ENCODE measurements around the gene LCE7A. TPM values are rescaled to one million over a fixed set of nuclear protein-coding genes. Genes with fewer than 3 reads are reported as not detected.

Gene LCE7A, protein sequence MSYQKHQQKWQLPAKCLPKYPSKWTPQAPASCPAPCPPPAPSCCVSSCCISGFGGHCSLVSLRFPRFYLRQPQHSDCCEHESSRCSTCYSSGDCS
- not detected for total RNA-seq

DNA sequence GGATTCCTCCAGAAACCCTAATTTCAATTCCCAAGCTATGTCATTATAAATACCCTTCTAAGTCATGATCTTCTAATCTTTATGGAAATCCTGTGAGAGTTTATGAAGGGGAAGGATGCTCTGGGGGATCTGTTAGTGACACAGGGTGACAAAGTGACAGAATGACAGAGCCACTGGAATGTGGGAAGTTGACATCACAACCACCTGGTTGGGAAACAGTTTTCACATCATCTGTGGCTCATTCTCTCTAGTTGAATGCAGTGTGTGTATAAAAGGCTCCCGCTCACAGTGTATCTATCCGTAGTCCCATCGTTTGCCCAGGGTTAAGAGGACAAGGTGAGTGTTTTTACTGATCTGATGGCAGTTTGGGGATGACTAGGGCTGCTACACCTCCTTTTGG, at the start of gene LCE7A:
Gene LCE7A (plus strand): TSS at position 301 of the 400 bp plus-strand sequence. CDS start 702 bp downstream, outside the sequence.
- Mint-ChIP-seq H3K27ac (no peak within 1 kb of the TSS), H3K36me3 (no peaks in the 10 kb centered on the region), H3K9me3 (no peaks in the 10 kb centered on the region), H3K4me3 (no peak within 1 kb of the TSS), H3K4me1 (no peaks in the 10 kb centered on the region), H3K27me3 (peaks cover 13% of the 10 kb centered on the region)
- POLR2A ChIA-PET: no interaction called here
- no peak for ATAC-seq (ENCODE audit: low read depth)
- no peak for DNase-seq

- DNase-seq (no peak), ATAC-seq (ENCODE audit: low read depth) (no peak)
- Mint-ChIP-seq H3K27me3 (peaks cover 13% of the 10 kb centered on the region), H3K4me3 (no peak overlapping the region), H3K9me3 (no peaks in the 10 kb centered on the region), H3K4me1 (no peaks in the 10 kb centered on the region), H3K27ac (no peak overlapping the region), H3K36me3 (no peaks in the 10 kb centered on the region)
- POLR2A ChIA-PET: no interaction called here
These were observed 48.7 kb upstream of the LCE7A start for GRCh38 chr1:152811050-152811449.

DNA sequence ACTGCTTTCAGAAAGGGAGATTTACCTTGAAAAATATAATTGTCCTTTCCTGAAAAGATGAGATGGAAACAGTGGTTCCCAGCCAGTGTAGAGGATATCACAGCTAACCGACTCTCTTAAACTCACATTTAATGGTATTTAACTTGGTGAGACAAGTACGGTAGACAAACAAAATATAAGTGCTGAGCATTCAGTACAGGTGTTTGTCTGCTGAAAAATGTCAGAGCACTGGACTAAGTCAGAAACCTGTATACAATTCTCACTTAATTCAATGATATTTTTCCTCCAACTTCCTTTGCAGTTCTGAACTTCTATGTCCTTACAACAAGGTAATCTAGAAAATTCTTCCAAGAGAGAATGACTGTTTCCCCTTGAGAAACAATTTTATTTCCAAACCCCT, 48.1 kb upstream of the LCE7A start, which contains the start of gene LCE1B:
Gene LCE1B (plus strand): TSS at position 301 of the 400 bp plus-strand sequence. CDS start 476 bp downstream, outside the sequence.
- H3K27me3 Mint-ChIP-seq: peaks cover 13% of the 10 kb centered on the region
- no peak within 1 kb of the TSS for H3K4me3 Mint-ChIP-seq
- no peak for DNase-seq
- H3K9me3 Mint-ChIP-seq: no peaks in the 10 kb centered on the region
- no peak within 1 kb of the TSS for H3K27ac Mint-ChIP-seq
- no peaks in the 10 kb centered on the region for H3K36me3 Mint-ChIP-seq
- H3K4me1 Mint-ChIP-seq: no peaks in the 10 kb centered on the region
- ATAC-seq (ENCODE audit: low read depth): no peak
- POLR2A ChIA-PET: no interaction called here

GRCh38 chr1:152817309-152817708, 42.5 kb upstream of the LCE7A start:
- ATAC-seq (ENCODE audit: low read depth): no peak
- no peak for DNase-seq
- no peak overlapping the region for H3K4me3 Mint-ChIP-seq
- POLR2A ChIA-PET: no interaction called here
- no peaks in the 10 kb centered on the region for H3K4me1 Mint-ChIP-seq
- no peak overlapping the region for H3K27ac Mint-ChIP-seq
- no peaks in the 10 kb centered on the region for H3K9me3 Mint-ChIP-seq
- no peaks in the 10 kb centered on the region for H3K36me3 Mint-ChIP-seq
- H3K27me3 Mint-ChIP-seq: no peaks in the 10 kb centered on the region

- POLR2A ChIA-PET: no interaction called here
- H3K27ac Mint-ChIP-seq: no peak overlapping the region
- H3K36me3 Mint-ChIP-seq: no peaks in the 10 kb centered on the region
These were observed 36.5 kb upstream of the LCE7A start for GRCh38 chr1:152823294-152823693.

GRCh38 chr1:152824964-152825363, 34.8 kb upstream of the LCE7A start:
- ATAC-seq (ENCODE audit: low read depth) (no peak), DNase-seq (no peak)
- Mint-ChIP-seq H3K27ac (no peak overlapping the region), H3K27me3 (peaks cover 2% of the 10 kb centered on the region), H3K4me1 (no peaks in the 10 kb centered on the region), H3K4me3 (no peak overlapping the region), H3K9me3 (no peaks in the 10 kb centered on the region), H3K36me3 (no peaks in the 10 kb centered on the region)
- POLR2A ChIA-PET: no interaction called here

More at GRCh38 chr1:152823294-152823693, 36.5 kb upstream of the LCE7A start:
- ATAC-seq (ENCODE audit: low read depth) (no peak), DNase-seq (no peak)
- Mint-ChIP-seq H3K9me3 (no peaks in the 10 kb centered on the region), H3K4me3 (no peak overlapping the region), H3K27me3 (no peaks in the 10 kb centered on the region), H3K4me1 (no peaks in the 10 kb centered on the region)

DNA sequence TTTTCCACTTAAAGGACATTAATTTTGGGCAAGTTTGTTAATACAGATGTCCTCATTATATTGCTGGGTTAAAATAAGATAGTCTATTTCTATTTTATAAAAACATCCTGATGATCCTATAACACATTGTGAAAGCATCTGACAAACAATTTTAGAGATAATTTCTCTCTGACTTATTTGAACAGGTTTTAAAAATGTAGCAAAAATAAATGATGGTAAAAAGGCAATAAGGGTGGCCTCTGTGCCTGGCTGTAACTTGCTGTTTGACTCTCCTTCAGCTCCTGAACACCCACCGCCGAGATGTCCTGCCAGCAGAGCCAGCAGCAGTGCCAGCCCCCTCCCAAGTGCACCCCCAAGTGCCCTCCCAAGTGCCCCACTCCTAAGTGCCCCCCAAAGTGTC, 32.6 kb upstream of the LCE7A start, which contains the start of gene LCE1A:
Gene LCE1A (plus strand): TSS at position 301 of the 400 bp plus-strand sequence. CDS start 0 bp downstream, at position 301.
- DNase-seq: no peak
- H3K4me1 Mint-ChIP-seq: no peaks in the 10 kb centered on the region
- no peak for ATAC-seq (ENCODE audit: low read depth)
- H3K27ac Mint-ChIP-seq: no peak within 1 kb of the TSS
- H3K36me3 Mint-ChIP-seq: no peaks in the 10 kb centered on the region
- POLR2A ChIA-PET: no interaction called here
- no peak within 1 kb of the TSS for H3K4me3 Mint-ChIP-seq
- H3K9me3 Mint-ChIP-seq: no peaks in the 10 kb centered on the region
- H3K27me3 Mint-ChIP-seq: peaks cover 2% of the 10 kb centered on the region

DNA sequence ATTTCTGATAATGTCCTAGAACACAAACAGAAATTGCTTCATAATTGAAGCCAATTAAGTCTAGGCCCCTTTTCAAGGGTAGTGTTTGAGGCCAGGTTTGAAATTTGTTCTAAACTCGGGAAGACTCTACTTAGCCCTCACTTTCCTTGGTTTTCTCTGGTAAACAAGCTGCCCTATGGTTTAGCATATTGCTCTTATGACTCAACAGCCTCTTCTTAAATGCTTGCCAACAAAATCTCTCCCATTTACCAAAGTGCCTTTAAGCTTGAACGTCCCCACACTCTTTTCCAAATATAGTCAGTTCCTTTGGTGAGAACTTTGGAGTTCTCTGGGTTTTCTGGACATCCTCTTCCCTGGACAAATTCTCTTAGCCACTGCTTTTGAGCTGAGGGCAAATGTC, 22.9 kb upstream of the LCE7A start:
- Mint-ChIP-seq H3K9me3 (no peaks in the 10 kb centered on the region), H3K4me1 (no peaks in the 10 kb centered on the region), H3K4me3 (no peak overlapping the region), H3K36me3 (no peaks in the 10 kb centered on the region), H3K27ac (no peak overlapping the region), H3K27me3 (peaks cover 3% of the 10 kb centered on the region)
- POLR2A ChIA-PET: no interaction called here
- ATAC-seq (ENCODE audit: low read depth): no peak
- DNase-seq: no peak

- H3K9me3 Mint-ChIP-seq: no peaks in the 10 kb centered on the region
- H3K4me3 Mint-ChIP-seq: no peak within 1 kb of the TSS
- DNase-seq (no peak), ATAC-seq (ENCODE audit: low read depth) (no peak)
- POLR2A ChIA-PET: no interaction called here
- peaks cover 3% of the 10 kb centered on the region for H3K27me3 Mint-ChIP-seq
- H3K36me3 Mint-ChIP-seq: no peaks in the 10 kb centered on the region
- H3K27ac Mint-ChIP-seq: no peak within 1 kb of the TSS
- H3K4me1 Mint-ChIP-seq: no peaks in the 10 kb centered on the region
These were observed 17.2 kb upstream of the LCE7A start, which contains the start of gene LCE6A for GRCh38 chr1:152842556-152842955. TSS of gene LCE6A (plus strand) at chr1:152842856. CDS start at chr1:152843521, 665 bp downstream.

GRCh38 chr1:152855661-152856060, 4.1 kb upstream of the LCE7A start:
- Mint-ChIP-seq H3K4me3 (no peak overlapping the region), H3K36me3 (no peaks in the 10 kb centered on the region), H3K4me1 (no peaks in the 10 kb centered on the region), H3K27me3 (peaks cover 4% of the 10 kb centered on the region), H3K27ac (no peak overlapping the region), H3K9me3 (no peaks in the 10 kb centered on the region)
- no peak for DNase-seq
- ATAC-seq (ENCODE audit: low read depth): no peak
- POLR2A ChIA-PET: no interaction called here

DNA sequence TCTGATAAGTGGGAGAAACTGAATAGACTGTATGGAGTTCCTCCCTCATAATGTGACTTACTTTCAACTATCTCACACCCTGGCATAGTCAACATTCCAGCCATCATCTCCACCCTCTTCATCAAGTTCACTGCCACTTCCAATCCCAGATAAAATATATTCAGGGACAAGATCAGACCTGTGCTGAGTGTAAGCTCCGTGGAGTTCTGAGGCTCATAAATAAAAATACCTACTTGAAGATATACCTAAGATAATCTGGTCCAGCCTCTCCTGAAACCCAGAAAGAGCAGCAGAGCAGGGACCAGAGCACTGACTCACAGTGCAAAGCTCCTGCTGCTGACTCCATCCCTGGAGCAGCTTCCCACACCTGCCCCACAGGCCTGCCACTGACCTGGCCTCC, 1.7 kb upstream of the LCE7A start:
- no peak overlapping the region for H3K4me3 Mint-ChIP-seq
- DNase-seq (no peak), ATAC-seq (ENCODE audit: low read depth) (no peak)
- H3K4me1 Mint-ChIP-seq: no peaks in the 10 kb centered on the region
- H3K36me3 Mint-ChIP-seq: no peaks in the 10 kb centered on the region
- no peaks in the 10 kb centered on the region for H3K9me3 Mint-ChIP-seq
- POLR2A ChIA-PET: no interaction called here
- H3K27me3 Mint-ChIP-seq: peaks cover 13% of the 10 kb centered on the region
- no peak overlapping the region for H3K27ac Mint-ChIP-seq

GRCh38 chr1:152860129-152860528, 333 bp downstream of the LCE7A start:
- Mint-ChIP-seq H3K36me3 (no peaks in the 10 kb centered on the region), H3K9me3 (no peaks in the 10 kb centered on the region), H3K27ac (no peak overlapping the region), H3K27me3 (peaks cover 13% of the 10 kb centered on the region), H3K4me3 (no peak overlapping the region), H3K4me1 (no peaks in the 10 kb centered on the region)
- POLR2A ChIA-PET: no interaction called here
- DNase-seq (no peak), ATAC-seq (ENCODE audit: low read depth) (no peak)

GRCh38 chr1:152861374-152861773, 1.6 kb downstream of the LCE7A start:
- Mint-ChIP-seq H3K4me1 (no peaks in the 10 kb centered on the region), H3K4me3 (no peak overlapping the region), H3K36me3 (no peaks in the 10 kb centered on the region), H3K9me3 (no peaks in the 10 kb centered on the region), H3K27me3 (peaks cover 13% of the 10 kb centered on the region), H3K27ac (no peak overlapping the region)
- ATAC-seq (ENCODE audit: low read depth) (no peak), DNase-seq (no peak)
- POLR2A ChIA-PET: no interaction called here

DNA sequence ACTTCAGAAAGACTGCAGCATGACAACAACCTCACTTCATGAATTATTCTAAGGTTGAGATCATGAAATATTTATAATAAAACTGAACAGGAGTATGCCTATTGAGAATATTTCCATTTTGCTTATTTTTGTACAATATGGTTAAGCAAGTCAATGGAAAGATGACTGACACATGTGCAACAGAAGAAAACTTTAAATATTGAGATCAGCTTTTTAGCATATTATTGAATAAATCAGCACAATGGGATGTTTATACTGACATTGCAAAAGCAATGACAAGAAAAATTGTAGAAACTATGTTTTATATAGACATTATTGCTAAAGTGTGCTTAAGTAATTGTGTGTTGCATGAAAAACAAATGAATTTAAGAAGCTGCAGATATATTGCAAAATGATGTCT, 4.6 kb downstream of the LCE7A start:
- H3K27me3 Mint-ChIP-seq: peaks cover 13% of the 10 kb centered on the region
- no peak for ATAC-seq (ENCODE audit: low read depth)
- no peak for DNase-seq
- H3K27ac Mint-ChIP-seq: no peak overlapping the region
- H3K9me3 Mint-ChIP-seq: no peaks in the 10 kb centered on the region
- H3K4me3 Mint-ChIP-seq: no peak overlapping the region
- no peaks in the 10 kb centered on the region for H3K36me3 Mint-ChIP-seq
- H3K4me1 Mint-ChIP-seq: no peaks in the 10 kb centered on the region
- POLR2A ChIA-PET: no interaction called here

DNA sequence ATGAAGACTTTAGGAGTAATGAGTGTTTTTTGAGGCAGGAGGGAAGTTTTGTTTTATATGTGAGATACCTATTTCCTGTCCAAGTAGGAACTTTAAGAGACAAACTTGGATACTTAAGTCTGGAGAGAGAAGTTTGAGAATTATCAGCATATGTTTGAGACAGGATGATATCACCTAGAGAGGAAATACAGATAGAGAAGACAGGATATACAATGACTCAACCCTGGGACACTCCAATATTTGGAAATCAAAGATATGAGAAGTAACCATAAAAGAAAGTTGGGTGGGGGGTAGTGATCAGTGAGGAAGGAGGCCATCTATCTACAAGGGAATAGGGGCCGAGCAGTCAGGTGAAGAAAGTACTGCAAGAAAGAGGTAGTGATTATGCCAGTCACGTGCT, 6.5 kb downstream of the LCE7A start:
- POLR2A ChIA-PET: no interaction called here
- Mint-ChIP-seq H3K9me3 (no peaks in the 10 kb centered on the region), H3K4me1 (no peaks in the 10 kb centered on the region), H3K4me3 (no peak overlapping the region), H3K27me3 (peaks cover 5% of the 10 kb centered on the region), H3K27ac (no peak overlapping the region), H3K36me3 (no peaks in the 10 kb centered on the region)
- ATAC-seq (ENCODE audit: low read depth) (no peak), DNase-seq (no peak)
